ENCODE data around the gene RUBCNL. TPM values are rescaled to one million over a fixed set of nuclear protein-coding genes. Genes with fewer than 3 reads are reported as not detected.

RUBCNL gene
- total RNA-seq, 2 donors from 2014 or later = 0.97 to 1.6 TPM

Other genes starting within 250 kb of the RUBCNL start
- gene LCP1, start 205.1 kb downstream of the RUBCNL start, total RNA-seq = 10 to 100 TPM; 31.4 to 62.1 TPM
- under 1 TPM in 1 of 2 donors, not detected in 1; 0.15 TPM for gene LRRC63, start 175.3 kb downstream of the RUBCNL start, total RNA-seq
- 10 to 100 TPM; 10.8 to 13.7 TPM for gene LRCH1, start 165.9 kb upstream of the RUBCNL start, total RNA-seq